Endodermal cell (in vitro differentiated cells): Measurements from ENCODE around the gene TRIM61. TPM values are rescaled to one million over a fixed set of nuclear protein-coding genes. Genes with fewer than 3 reads are reported as not detected.
A peak's percentile ranks its signal among the peaks of the same experiment; 100 is the strongest.
"Not testable (repeated sequence)": the region's sequence is repeated elsewhere in the genome, so short reads cannot be mapped to it uniquely, and the experiment has no call there.

ENCODE experiments used
- DNase-seq: peaks from one replicate; pipeline ENCODE4 v3.0.0-alpha.2; 2017
- H3K27ac ChIP-seq: 2 replicates; pipeline ENCODE4 v1.5.1; 2013; ENCODE audit warnings: mild to moderate bottlenecking, low read depth, low read length, moderate library complexity
- H3K27me3 ChIP-seq: 2 replicates; pipeline ENCODE4 v1.6.1; 2013; ENCODE audit warnings: mild to moderate bottlenecking, low read length, moderate library complexity; ENCODE audit not compliant: insufficient read depth, control insufficient read depth, poor library complexity, severe bottlenecking
- H3K36me3 ChIP-seq: 2 replicates; pipeline ENCODE4 v1.7.0; 2013; ENCODE audit warnings: mild to moderate bottlenecking, low read length, moderate library complexity; ENCODE audit not compliant: control insufficient read depth, insufficient read depth
- H3K4me1 ChIP-seq: one replicate; pipeline ENCODE4 v1.7.0; 2013; ENCODE audit warnings: low read length; ENCODE audit not compliant: control insufficient read depth, insufficient read depth
- H3K4me3 ChIP-seq: 2 replicates; pipeline ENCODE4 v1.5.1; 2013; ENCODE audit warnings: mild to moderate bottlenecking, low read length, moderate library complexity
- H3K9ac ChIP-seq: 2 replicates; pipeline ENCODE4 v1.6.1; 2013; ENCODE audit warnings: mild to moderate bottlenecking, low read length, moderate library complexity; ENCODE audit not compliant: poor library complexity, severe bottlenecking; ENCODE audit errors: extremely low read depth
- H3K9me3 ChIP-seq: 2 replicates; pipeline ENCODE4 v1.6.1; 2013; ENCODE audit warnings: mild to moderate bottlenecking, low read length, moderate library complexity; ENCODE audit not compliant: control insufficient read depth
- H3K27ac Mint-ChIP-seq: 2 replicates; pipeline ENCODE4 v1.8.0; 2020; ENCODE audit warnings: mixed read lengths
- H3K27me3 Mint-ChIP-seq: 2 replicates; pipeline ENCODE4 v1.8.0; 2021; ENCODE audit warnings: mild to moderate bottlenecking, mixed read lengths; ENCODE audit not compliant: insufficient read depth
- H3K36me3 Mint-ChIP-seq: 2 replicates; pipeline ENCODE4 v1.8.0; 2020; ENCODE audit warnings: low read depth, mixed read lengths
- H3K4me1 Mint-ChIP-seq: 2 replicates; pipeline ENCODE4 v1.8.0; 2020; ENCODE audit warnings: mixed read lengths
- H3K4me3 Mint-ChIP-seq: 2 replicates; pipeline ENCODE4 v1.8.0; 2020; ENCODE audit warnings: mild to moderate bottlenecking, moderate library complexity, mixed read lengths
- H3K9me3 Mint-ChIP-seq: 2 replicates; pipeline ENCODE4 v1.8.0; 2020; ENCODE audit warnings: mild to moderate bottlenecking, mixed read lengths
- CTCF ChIP-seq: fragments of 200-600 bp; sonication (generic); conservative IDR thresholded peaks from 2 replicates; pipeline ENCODE4 v1.5.0; 2021; ENCODE audit warnings: antibody characterized with exemption, mild to moderate bottlenecking
- WGBS, 2 experiments: methylation state at CpG; one replicate each; pipeline versions ENCODE4 v1.1.5 to v1.1.7; 2013; ENCODE audit warnings: missing lambda C conversion rate in 2 of 2, mixed read lengths in 1 of 2; ENCODE audit not compliant: insufficient coverage in 1 of 2, insufficient read length in 1 of 2; 5-methylcytosine and 5-hydroxymethylcytosine counted together
- total RNA-seq, 2 donors: library from RNA; stranded (reverse); fragmentation: NEBNext Ultra II Directional in 1 of 2; extraction: Animal tissue kit (Norgen Biotek cat#: 25700) in 1 of 2; gene quantifications; 2 replicates in 1 of 2; 3 replicates in 1 of 2; pipeline ENCODE4 v1.2.1, GENCODE V29; 2021

TRIM61 gene
- total RNA-seq, 2 donors from 2014 or later, result 2.7 to 3.8 TPM

- Histone ChIP-seq H3K9ac (no peak overlapping the region), H3K36me3 (no peaks in the 10 kb centered on the region), H3K27me3 (no peaks in the 10 kb centered on the region), H3K27ac (no peak overlapping the region), H3K4me3 (no peak overlapping the region), H3K4me1 (peaks cover 3% of the 10 kb centered on the region), H3K9me3 (no peaks in the 10 kb centered on the region)
- Mint-ChIP-seq H3K27me3 (peaks cover 4% of the 10 kb centered on the region), H3K36me3 (no peaks in the 10 kb centered on the region), H3K4me3 (no peak overlapping the region), H3K9me3 (no peaks in the 10 kb centered on the region), H3K4me1 (peaks cover 20% of the 10 kb centered on the region), H3K27ac (no peak overlapping the region)
- WGBS, 2 experiments, result 90% methylated on average over 2 of the region's 2 CpGs; no CpG with 5 or more reads in 1 of the 2 experiments
- TF ChIP-seq CTCF, result no peak
- no peak for DNase-seq
These were observed 12.0 kb upstream of the TRIM61 start for GRCh38 chr4:164989471-164989870.

GRCh38 chr4:164971929-164972328 lies 5.5 kb downstream of the TRIM61 start:
- H3K27me3 Mint-ChIP-seq, H3K36me3 ChIP-seq, H3K4me1 Mint-ChIP-seq, H3K4me3 Mint-ChIP-seq, H3K9me3 Mint-ChIP-seq, H3K4me3 ChIP-seq, DNase-seq, H3K27ac ChIP-seq, H3K9ac ChIP-seq, H3K27ac Mint-ChIP-seq, H3K27me3 ChIP-seq, H3K4me1 ChIP-seq, H3K9me3 ChIP-seq: not testable (repeated sequence)
- peak; percentile 69 for TF ChIP-seq CTCF
- WGBS, 2 experiments, result 94% methylated on average over 2 of the region's 2 CpGs; no CpG with 5 or more reads in 1 of the 2 experiments
- peaks cover 16% of the 10 kb centered on the region for H3K36me3 Mint-ChIP-seq

DNA sequence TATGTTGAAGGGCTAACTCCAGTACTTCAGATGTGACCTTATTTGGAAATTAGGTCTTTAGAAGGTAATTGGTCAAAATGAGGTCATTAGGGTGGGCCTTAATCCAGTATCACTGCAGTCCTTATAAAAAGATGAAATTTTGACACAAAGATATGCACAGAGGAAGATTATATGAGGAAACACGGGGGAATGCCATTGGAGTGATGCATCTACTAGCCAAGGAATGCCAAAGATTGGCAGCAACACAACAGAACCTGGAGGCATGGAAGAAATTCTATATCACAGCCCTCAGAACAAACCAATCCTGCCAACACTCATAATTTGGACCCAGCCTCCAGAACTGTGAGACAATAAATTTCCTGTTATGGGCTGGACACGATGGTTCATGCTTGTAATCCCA lies 17.6 kb downstream of the TRIM61 start:
- Histone ChIP-seq H3K27ac (no peak overlapping the region), H3K27me3 (no peaks in the 10 kb centered on the region), H3K36me3 (no peaks in the 10 kb centered on the region), H3K4me1 (no peaks in the 10 kb centered on the region), H3K4me3 (no peak overlapping the region), H3K9ac (no peak overlapping the region), H3K9me3 (no peaks in the 10 kb centered on the region)
- no peak overlapping the region for H3K27ac Mint-ChIP-seq
- peaks cover 4% of the 10 kb centered on the region for H3K36me3 Mint-ChIP-seq
- 68% methylated on average over 2 of the region's 2 CpGs; no CpG with 5 or more reads in 1 of the 2 experiments for WGBS, 2 experiments
- DNase-seq, result no peak
- peaks cover 3% of the 10 kb centered on the region for H3K9me3 Mint-ChIP-seq
- peaks cover 16% of the 10 kb centered on the region for H3K4me1 Mint-ChIP-seq
- H3K4me3 Mint-ChIP-seq, result no peak overlapping the region
- peaks cover 1% of the 10 kb centered on the region for H3K27me3 Mint-ChIP-seq
- TF ChIP-seq CTCF, result no peak

DNA sequence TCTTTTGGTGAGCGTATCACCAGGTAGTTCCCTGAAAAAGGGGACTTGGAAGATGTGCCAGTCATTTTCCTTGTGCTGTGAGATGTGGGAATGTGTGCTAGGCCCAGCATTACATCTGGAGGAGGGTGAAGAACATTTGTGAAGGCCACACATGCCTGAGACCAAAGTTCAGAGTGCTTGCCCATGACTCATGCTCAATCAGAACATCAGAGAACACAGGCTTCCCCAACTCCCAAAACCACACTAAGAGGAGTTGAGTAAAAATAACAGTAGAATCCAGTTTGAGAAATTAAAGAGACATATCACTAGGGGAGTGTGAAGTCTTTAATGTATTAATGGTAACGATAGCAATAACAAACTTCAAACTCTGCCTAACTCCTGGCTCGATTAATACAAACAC lies 18.0 kb downstream of the TRIM61 start:
- H3K4me3 ChIP-seq, H3K9ac ChIP-seq, DNase-seq, H3K36me3 ChIP-seq, H3K36me3 Mint-ChIP-seq, H3K27me3 Mint-ChIP-seq, H3K9me3 Mint-ChIP-seq, H3K27ac ChIP-seq, H3K4me3 Mint-ChIP-seq, H3K9me3 ChIP-seq, H3K27me3 ChIP-seq, H3K27ac Mint-ChIP-seq, H3K4me1 ChIP-seq: not testable (repeated sequence)
- WGBS, 2 experiments, result no CpG with 5 or more reads among the region's 3 CpGs
- H3K4me1 Mint-ChIP-seq, result peaks cover 16% of the 10 kb centered on the region
